GM06990 (cell line): ENCODE results near the gene MIER2.

Experiments used
- DNase-seq: peaks from one replicate; pipeline ENCODE4 v3.0.0-alpha.2; 2011; ENCODE audit not compliant: insufficient read length; ENCODE audit errors: extremely low read depth
- H3K27me3 ChIP-seq: replicated peaks from 2 replicates; pipeline ENCODE4 v1.6.0; 2011; ENCODE audit warnings: low read length; ENCODE audit not compliant: control insufficient read depth, insufficient read depth
- H3K36me3 ChIP-seq: 2 replicates; pipeline ENCODE4 v1.5.1; 2011; ENCODE audit warnings: low read length; ENCODE audit not compliant: control insufficient read depth, insufficient read depth
- H3K4me3 ChIP-seq: replicated peaks from 2 replicates; pipeline ENCODE4 v1.5.1; 2011; ENCODE audit warnings: low read depth, mild to moderate bottlenecking, control low read depth, low read length
- CTCF ChIP-seq: IDR thresholded peaks from 2 replicates; pipeline ENCODE4 v1.5.1; 2011; ENCODE audit warnings: low read length, control low read depth, mild to moderate bottlenecking, inconsistent platforms; ENCODE audit not compliant: insufficient read depth, poor library complexity, severe bottlenecking

Gene MIER2

GRCh38 chr19:288911-289310, 55.7 kb downstream of the MIER2 start:
- H3K36me3 ChIP-seq = no peaks in the 10 kb centered on the region
- no peak for TF ChIP-seq CTCF
- H3K27me3 ChIP-seq = no peaks in the 10 kb centered on the region; the same call in 1 of the 2 replicates
- no peak for DNase-seq
- H3K4me3 ChIP-seq = no peak overlapping the region

- no peak for DNase-seq
- Histone ChIP-seq H3K27me3 (no peaks in the 10 kb centered on the region; the same call in none of the 2 replicates), H3K36me3 (no peaks in the 10 kb centered on the region), H3K4me3 (no peak overlapping the region)
- no peak for TF ChIP-seq CTCF
Observed at GRCh38 chr19:287381-287871, 57.2 kb downstream of the MIER2 start.

DNA sequence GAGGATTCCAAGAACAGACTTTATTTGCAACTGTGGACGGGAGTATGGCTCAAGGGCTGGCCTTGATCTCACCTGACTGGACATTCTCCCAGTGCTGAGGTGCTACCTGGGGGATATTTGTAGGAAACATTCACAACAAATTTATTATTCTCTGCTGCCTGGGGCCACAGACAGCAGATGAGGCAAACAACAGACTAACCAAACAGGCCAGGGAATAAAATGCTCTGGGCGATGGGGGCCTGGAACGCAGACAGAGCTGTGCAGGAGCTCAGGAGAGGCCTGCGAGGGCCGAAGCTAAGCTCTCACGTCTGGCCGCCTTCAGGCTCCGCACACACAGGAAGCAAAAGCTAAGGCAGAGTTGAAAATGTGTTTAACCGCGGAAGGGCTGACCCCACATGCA, 61.2 kb downstream of the MIER2 start:
- no peak overlapping the region for H3K4me3 ChIP-seq
- DNase-seq = no peak
- no peak for TF ChIP-seq CTCF
- H3K27me3 ChIP-seq = peaks cover 1% of the 10 kb centered on the region
- H3K36me3 ChIP-seq = no peaks in the 10 kb centered on the region

DNA sequence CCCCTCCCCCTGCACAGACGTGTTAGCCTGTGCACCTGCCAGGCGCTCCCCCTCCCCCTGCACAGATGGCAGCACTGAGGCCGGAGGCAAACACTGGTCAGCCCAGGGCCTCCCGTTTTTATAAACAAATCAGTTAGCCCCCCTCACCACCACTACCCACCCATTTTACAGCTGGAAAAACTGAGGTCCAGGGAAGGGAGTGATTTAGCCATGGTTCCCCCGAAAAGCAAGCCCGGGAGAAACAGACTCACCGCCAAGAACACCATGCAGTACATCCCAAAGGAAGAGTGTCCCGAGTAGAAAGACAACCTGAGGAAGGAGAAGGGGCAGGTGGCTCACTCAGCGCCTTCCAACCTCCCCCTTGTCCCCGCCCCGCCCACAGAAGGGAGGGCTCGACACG, 62.1 kb downstream of the MIER2 start:
- DNase-seq = no peak
- no peak for TF ChIP-seq CTCF
- H3K27me3 ChIP-seq = peaks cover 1% of the 10 kb centered on the region
- no peaks in the 10 kb centered on the region for H3K36me3 ChIP-seq
- H3K4me3 ChIP-seq = no peak overlapping the region

- peak; percentile 8 for TF ChIP-seq CTCF
- DNase-seq = no peak
- H3K36me3 ChIP-seq = no peaks in the 10 kb centered on the region
Observed at GRCh38 chr19:281992-282391, 62.6 kb downstream of the MIER2 start.

GRCh38 chr19:281156-281853, 63.3 kb downstream of the MIER2 start:
- TF ChIP-seq CTCF = no peak
- no peak for DNase-seq
- no peaks in the 10 kb centered on the region for H3K36me3 ChIP-seq
- H3K27me3 ChIP-seq = peaks cover 1% of the 10 kb centered on the region
- no peak overlapping the region for H3K4me3 ChIP-seq

More at GRCh38 chr19:281992-282391, 62.6 kb downstream of the MIER2 start:
- no peak overlapping the region for H3K4me3 ChIP-seq
- peaks cover 1% of the 10 kb centered on the region for H3K27me3 ChIP-seq
